SK-N-DZ (cell line): Measurements from ENCODE around the gene PLXNB3. TPM values are rescaled to one million over a fixed set of nuclear protein-coding genes. Genes with fewer than 3 reads are reported as not detected.
A peak's percentile ranks its signal among the peaks of the same experiment; 100 is the strongest.
"Not testable (repeated sequence)": the region's sequence is repeated elsewhere in the genome, so short reads cannot be mapped to it uniquely, and the experiment has no call there.

Source experiments
- DNase-seq: peaks from one replicate; pipeline ENCODE4 v3.0.0-alpha.2; 2015; ENCODE audit warnings: low spot score
- polyA plus RNA-seq, 2 experiments: library from polyadenylated mRNA; depleted of rRNA; stranded (reverse); fragments of >200 nt; gene quantifications; 2 replicates each; pipeline ENCODE4 v1.2.3, GENCODE V29; 2014

The PLXNB3 gene
- polyA plus RNA-seq (2014; cell fraction: cytosol; rRNA removed), result 0.53 and 1.4 TPM in 2 replicates
- 6.2 and 8.0 TPM in 2 replicates for polyA plus RNA-seq (2014; cell fraction: nucleus; rRNA removed)

- peak; percentile 61 for DNase-seq
These were observed at the start of gene PLXNB3 for GRCh38 chrX:153763989-153764755. Gene PLXNB3 (plus strand): TSS chrX:153764249. CDS start chrX:153765536, 1,287 bp downstream.

- DNase-seq, result no peak
These were observed 49.8 kb upstream of the PLXNB3 start for GRCh38 chrX:153714256-153714655.

- no peak for DNase-seq
These were observed 46.6 kb upstream of the PLXNB3 start for GRCh38 chrX:153717445-153717844.

- no peak for DNase-seq
These were observed 44.8 kb upstream of the PLXNB3 start for GRCh38 chrX:153719238-153719637.

GRCh38 chrX:153719701-153720100 lies 44.3 kb upstream of the PLXNB3 start:
- no peak for DNase-seq

GRCh38 chrX:153722704-153723350 lies 41.2 kb upstream of the PLXNB3 start:
- DNase-seq, result no peak

- peak; percentile 58 for DNase-seq
These were observed 40.4 kb upstream of the PLXNB3 start for GRCh38 chrX:153723351-153724251.

GRCh38 chrX:153724252-153725038 lies 39.6 kb upstream of the PLXNB3 start, which contains the start of the genes ABCD1 and BCAP31:
Gene ABCD1 (plus strand): TSS chrX:153724856. CDS start chrX:153725267, 411 bp downstream.
Gene BCAP31 (minus strand): TSS chrX:153724387. CDS start chrX:153723244, 1,143 bp downstream.
- DNase-seq, result peak; percentile 85

GRCh38 chrX:153725039-153725831 lies 38.8 kb upstream of the PLXNB3 start:
- DNase-seq, result no peak

GRCh38 chrX:153725832-153726285 lies 38.2 kb upstream of the PLXNB3 start:
- no peak for DNase-seq

- peak; percentile 74 for DNase-seq
These were observed 37.5 kb upstream of the PLXNB3 start for GRCh38 chrX:153726286-153727122.

GRCh38 chrX:153727123-153727931 lies 36.7 kb upstream of the PLXNB3 start:
- no peak for DNase-seq

- DNase-seq, result no peak
These were observed 36.0 kb upstream of the PLXNB3 start for GRCh38 chrX:153728095-153728494.

- DNase-seq, result no peak
These were observed 35.0 kb upstream of the PLXNB3 start for GRCh38 chrX:153728951-153729631.

- not testable (repeated sequence) for DNase-seq
These were observed 33.9 kb upstream of the PLXNB3 start for GRCh38 chrX:153730115-153730514.

- no peak for DNase-seq
These were observed 32.8 kb upstream of the PLXNB3 start for GRCh38 chrX:153731117-153731844.

- no peak for DNase-seq
These were observed 32.2 kb upstream of the PLXNB3 start for GRCh38 chrX:153731845-153732215.
